Measurements from ENCODE around the gene KIF13A.
"Not testable (repeated sequence)": the region's sequence is repeated elsewhere in the genome, so short reads cannot be mapped to it uniquely, and the experiment has no call there.

The KIF13A gene

GRCh38 chr6:18021166-18021850, 33.9 kb upstream of the KIF13A start:
- no peak overlapping the region for H3K4me2 ChIP-seq (ENCODE audit: low read length)
- H3K27me3 ChIP-seq (ENCODE audit: control insufficient read depth, insufficient read depth, low read length): no peaks in the 10 kb centered on the region
- H3K9ac ChIP-seq (ENCODE audit: low read depth, low read length): no peak overlapping the region
- H3K9me3 ChIP-seq (replicated peaks; ENCODE audit: low read length): no peaks in the 10 kb centered on the region
- H3K4me1 ChIP-seq (ENCODE audit: control insufficient read depth, insufficient read depth, low read length): peaks cover 12% of the 10 kb centered on the region
- H3K4me3 ChIP-seq (ENCODE audit: low read length): no peak overlapping the region
- H3K36me3 ChIP-seq (ENCODE audit: insufficient read depth, low read length): no peaks in the 10 kb centered on the region

- H3K4me3 ChIP-seq (ENCODE audit: low read length); H3K9me3 ChIP-seq (replicated peaks; ENCODE audit: low read length); H3K36me3 ChIP-seq (ENCODE audit: insufficient read depth, low read length); H3K27me3 ChIP-seq (ENCODE audit: control insufficient read depth, insufficient read depth, low read length); H3K4me2 ChIP-seq (ENCODE audit: low read length); H3K9ac ChIP-seq (ENCODE audit: low read depth, low read length): not testable (repeated sequence)
- H3K4me1 ChIP-seq (ENCODE audit: control insufficient read depth, insufficient read depth, low read length): peaks cover 12% of the 10 kb centered on the region
Observed at GRCh38 chr6:18020545-18020944, 33.1 kb upstream of the KIF13A start.

- H3K36me3 ChIP-seq (ENCODE audit: insufficient read depth, low read length): no peaks in the 10 kb centered on the region
- peak overlapping the region; percentile 78 for H3K4me2 ChIP-seq (ENCODE audit: low read length)
- no peaks in the 10 kb centered on the region for H3K27me3 ChIP-seq (ENCODE audit: control insufficient read depth, insufficient read depth, low read length)
- H3K9me3 ChIP-seq (replicated peaks; ENCODE audit: low read length): no peaks in the 10 kb centered on the region
- peaks cover 12% of the 10 kb centered on the region for H3K4me1 ChIP-seq (ENCODE audit: control insufficient read depth, insufficient read depth, low read length)
- peak overlapping the region; percentile 42 for H3K4me3 ChIP-seq (ENCODE audit: low read length)
- no peak overlapping the region for H3K9ac ChIP-seq (ENCODE audit: low read depth, low read length)
Observed at GRCh38 chr6:18019539-18020534, 32.4 kb upstream of the KIF13A start.

- peak overlapping the region; percentile 78 for H3K4me2 ChIP-seq (ENCODE audit: low read length)
- peaks cover 12% of the 10 kb centered on the region for H3K4me1 ChIP-seq (ENCODE audit: control insufficient read depth, insufficient read depth, low read length)
- not testable (repeated sequence) for H3K27me3 ChIP-seq (ENCODE audit: control insufficient read depth, insufficient read depth, low read length); H3K9me3 ChIP-seq (replicated peaks; ENCODE audit: low read length); H3K9ac ChIP-seq (ENCODE audit: low read depth, low read length); H3K4me3 ChIP-seq (ENCODE audit: low read length); H3K36me3 ChIP-seq (ENCODE audit: insufficient read depth, low read length)
Observed at GRCh38 chr6:18019133-18019532, 31.7 kb upstream of the KIF13A start.

DNA sequence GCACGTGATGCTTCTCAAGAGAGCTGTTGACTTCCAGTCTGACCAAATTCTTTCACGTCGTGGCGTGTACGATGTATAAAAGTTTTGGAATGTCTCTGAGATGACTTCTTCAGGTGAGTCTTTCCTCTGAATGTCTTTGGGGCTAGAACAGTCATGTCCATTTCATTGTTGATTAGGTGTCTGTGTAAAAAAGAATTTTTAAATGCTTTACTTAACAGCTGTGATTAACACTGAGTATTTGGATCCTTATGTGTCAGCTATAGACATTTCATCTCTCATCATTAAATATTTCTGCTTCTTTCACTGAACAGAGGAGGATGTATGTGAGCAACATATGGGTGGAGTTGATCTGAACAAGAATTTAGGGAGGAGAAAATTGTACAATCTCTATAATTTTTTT, 29.3 kb upstream of the KIF13A start:
- Histone ChIP-seq H3K4me3 (ENCODE audit: low read length) (no peak overlapping the region), H3K27me3 (ENCODE audit: control insufficient read depth, insufficient read depth, low read length) (no peaks in the 10 kb centered on the region), H3K36me3 (ENCODE audit: insufficient read depth, low read length) (no peaks in the 10 kb centered on the region), H3K4me2 (ENCODE audit: low read length) (no peak overlapping the region), H3K9ac (ENCODE audit: low read depth, low read length) (no peak overlapping the region), H3K9me3 (replicated peaks; ENCODE audit: low read length) (no peaks in the 10 kb centered on the region), H3K4me1 (ENCODE audit: control insufficient read depth, insufficient read depth, low read length) (no peaks in the 10 kb centered on the region)

DNA sequence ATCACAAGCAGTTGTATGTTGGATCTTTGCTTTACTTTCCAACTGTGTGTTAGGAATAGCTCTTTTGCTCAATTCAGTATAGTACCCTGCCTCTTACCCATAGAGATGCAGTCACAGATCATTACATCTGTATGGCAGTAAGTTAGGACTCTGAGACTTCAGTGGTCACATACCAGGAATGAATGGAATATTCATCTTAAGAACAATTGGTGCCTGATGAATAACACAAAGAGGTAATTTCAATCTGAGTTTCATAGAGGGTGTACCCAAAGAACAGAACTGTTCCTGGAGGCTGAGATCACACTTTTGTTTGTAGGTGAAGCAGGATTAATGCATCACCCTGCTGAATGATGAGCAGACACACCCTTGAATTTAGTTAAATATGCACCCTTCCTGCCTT, 28.7 kb upstream of the KIF13A start:
- no peaks in the 10 kb centered on the region for H3K27me3 ChIP-seq (ENCODE audit: control insufficient read depth, insufficient read depth, low read length)
- H3K4me1 ChIP-seq (ENCODE audit: control insufficient read depth, insufficient read depth, low read length): no peaks in the 10 kb centered on the region
- H3K4me3 ChIP-seq (ENCODE audit: low read length): no peak overlapping the region
- no peaks in the 10 kb centered on the region for H3K9me3 ChIP-seq (replicated peaks; ENCODE audit: low read length)
- H3K36me3 ChIP-seq (ENCODE audit: insufficient read depth, low read length): no peaks in the 10 kb centered on the region
- no peak overlapping the region for H3K4me2 ChIP-seq (ENCODE audit: low read length)
- H3K9ac ChIP-seq (ENCODE audit: low read depth, low read length): no peak overlapping the region

GRCh38 chr6:18011287-18011686, 23.9 kb upstream of the KIF13A start:
- no peaks in the 10 kb centered on the region for H3K36me3 ChIP-seq (ENCODE audit: insufficient read depth, low read length)
- no peaks in the 10 kb centered on the region for H3K4me1 ChIP-seq (ENCODE audit: control insufficient read depth, insufficient read depth, low read length)
- H3K9me3 ChIP-seq (replicated peaks; ENCODE audit: low read length): no peaks in the 10 kb centered on the region
- H3K4me2 ChIP-seq (ENCODE audit: low read length): no peak overlapping the region
- no peak overlapping the region for H3K4me3 ChIP-seq (ENCODE audit: low read length)
- H3K9ac ChIP-seq (ENCODE audit: low read depth, low read length): no peak overlapping the region
- H3K27me3 ChIP-seq (ENCODE audit: control insufficient read depth, insufficient read depth, low read length): no peaks in the 10 kb centered on the region

DNA sequence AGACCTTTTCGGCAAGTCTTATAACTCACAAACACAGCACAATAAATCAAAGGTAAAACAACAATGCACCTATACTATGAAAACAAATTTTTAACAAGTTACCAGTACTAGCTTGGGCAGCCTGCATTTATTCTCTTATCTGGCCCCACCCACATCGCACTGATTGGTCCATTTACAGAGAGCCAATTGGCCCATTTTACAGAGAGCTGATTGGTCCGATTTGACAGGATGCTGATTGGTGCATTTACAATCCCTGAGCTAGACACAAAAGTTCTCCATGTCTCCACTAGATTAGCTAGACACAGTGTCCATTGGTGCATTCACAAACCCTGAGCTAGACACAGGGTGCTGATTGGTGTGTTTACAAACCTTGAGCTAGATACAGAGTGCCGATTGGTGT, 23.1 kb upstream of the KIF13A start:
- H3K9ac ChIP-seq (ENCODE audit: low read depth, low read length); H3K36me3 ChIP-seq (ENCODE audit: insufficient read depth, low read length); H3K4me3 ChIP-seq (ENCODE audit: low read length); H3K27me3 ChIP-seq (ENCODE audit: control insufficient read depth, insufficient read depth, low read length); H3K4me1 ChIP-seq (ENCODE audit: control insufficient read depth, insufficient read depth, low read length); H3K9me3 ChIP-seq (replicated peaks; ENCODE audit: low read length); H3K4me2 ChIP-seq (ENCODE audit: low read length): not testable (repeated sequence)

DNA sequence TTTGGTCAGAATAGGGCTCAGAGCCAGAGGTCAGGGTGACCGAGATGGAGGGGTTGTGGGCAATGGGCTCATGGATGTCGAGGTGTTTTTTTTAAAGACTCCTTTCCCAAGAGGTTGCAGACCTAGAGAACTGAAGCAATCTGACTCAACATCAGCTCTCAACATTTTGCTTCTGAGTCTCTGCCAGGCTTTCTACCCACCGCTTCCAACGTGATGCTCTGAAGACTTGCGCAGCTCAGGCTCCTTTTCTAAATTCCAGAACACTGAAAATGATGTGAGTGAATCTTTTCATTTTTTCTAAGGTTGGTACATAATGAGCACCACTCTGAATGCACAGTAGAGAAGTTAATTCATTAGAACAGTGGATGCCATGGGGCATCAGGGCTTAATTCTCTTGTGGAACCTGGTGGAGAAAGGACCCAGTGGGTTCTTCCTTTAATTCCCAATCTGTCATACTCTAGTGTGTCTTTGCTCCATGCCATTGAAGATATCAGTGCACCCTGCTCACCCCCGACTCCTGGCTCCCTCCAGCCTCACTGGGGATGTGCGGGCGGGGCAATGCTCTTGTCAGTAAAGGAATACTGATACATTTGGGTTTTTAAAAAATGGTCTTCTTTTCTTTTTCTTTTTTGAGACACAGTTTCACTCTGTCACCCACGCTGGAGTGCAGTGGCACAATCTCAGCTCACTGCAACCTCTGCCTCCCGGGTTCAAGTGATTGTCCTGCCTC, 17.0 kb upstream of the KIF13A start:
- no peaks in the 10 kb centered on the region for H3K36me3 ChIP-seq (ENCODE audit: insufficient read depth, low read length)
- peaks cover 11% of the 10 kb centered on the region for H3K4me1 ChIP-seq (ENCODE audit: control insufficient read depth, insufficient read depth, low read length)
- H3K9ac ChIP-seq (ENCODE audit: low read depth, low read length): no peak overlapping the region
- H3K9me3 ChIP-seq (replicated peaks; ENCODE audit: low read length): no peaks in the 10 kb centered on the region
- no peak overlapping the region for H3K4me2 ChIP-seq (ENCODE audit: low read length)
- no peaks in the 10 kb centered on the region for H3K27me3 ChIP-seq (ENCODE audit: control insufficient read depth, insufficient read depth, low read length)
- H3K4me3 ChIP-seq (ENCODE audit: low read length): no peak overlapping the region

GRCh38 chr6:17999425-17999824, 12.0 kb upstream of the KIF13A start:
- Histone ChIP-seq H3K4me2 (ENCODE audit: low read length) (no peak overlapping the region), H3K27me3 (ENCODE audit: control insufficient read depth, insufficient read depth, low read length) (no peaks in the 10 kb centered on the region)

GRCh38 chr6:17998442-17998841, 11.0 kb upstream of the KIF13A start:
- H3K36me3 ChIP-seq (ENCODE audit: insufficient read depth, low read length): no peaks in the 10 kb centered on the region
- H3K9me3 ChIP-seq (replicated peaks; ENCODE audit: low read length): no peaks in the 10 kb centered on the region
- H3K4me1 ChIP-seq (ENCODE audit: control insufficient read depth, insufficient read depth, low read length): peaks cover 8% of the 10 kb centered on the region
- no peak overlapping the region for H3K4me3 ChIP-seq (ENCODE audit: low read length)
- no peaks in the 10 kb centered on the region for H3K27me3 ChIP-seq (ENCODE audit: control insufficient read depth, insufficient read depth, low read length)
- H3K9ac ChIP-seq (ENCODE audit: low read depth, low read length): no peak overlapping the region
- H3K4me2 ChIP-seq (ENCODE audit: low read length): no peak overlapping the region

More at GRCh38 chr6:17999425-17999824, 12.0 kb upstream of the KIF13A start:
- Histone ChIP-seq H3K9me3 (replicated peaks; ENCODE audit: low read length) (no peaks in the 10 kb centered on the region), H3K9ac (ENCODE audit: low read depth, low read length) (no peak overlapping the region), H3K36me3 (ENCODE audit: insufficient read depth, low read length) (no peaks in the 10 kb centered on the region), H3K4me3 (ENCODE audit: low read length) (no peak overlapping the region), H3K4me1 (ENCODE audit: control insufficient read depth, insufficient read depth, low read length) (no peaks in the 10 kb centered on the region)
